SH-SY5Y (cell line): ENCODE results near the gene TST.

ENCODE experiments used
- GATA2 ChIP-seq: IDR thresholded peaks from 2 replicates; pipeline ENCODE4 v1.6.1; 2011; ENCODE audit warnings: mild to moderate bottlenecking, low read depth, low read length
- GATA3 ChIP-seq: IDR thresholded peaks from 2 replicates; pipeline ENCODE4 v1.6.1; 2011; ENCODE audit warnings: low read depth, mild to moderate bottlenecking, low read length, moderate library complexity

The TST gene

GRCh38 chr22:37019309-37020191, at the start of gene TST, which contains the start of gene MPST:
Gene TST, minus strand, starts transcription at chr22:37019447. Its CDS starts 715 bp downstream, at chr22:37018732.
Gene MPST, plus strand, starts transcription at chr22:37019742. Its CDS starts 95 bp downstream, at chr22:37019837.
- TF ChIP-seq GATA3 (no peak), GATA2 (no peak)

GRCh38 chr22:37068859-37069258, 49.6 kb upstream of the TST start:
- TF ChIP-seq GATA3 (no peak), GATA2 (no peak)

GRCh38 chr22:37067428-37067827, 48.2 kb upstream of the TST start:
- TF ChIP-seq GATA3, result no peak

- TF ChIP-seq GATA2 (no peak), GATA3 (no peak)
Measured at GRCh38 chr22:37065961-37066360, 46.7 kb upstream of the TST start.

- TF ChIP-seq GATA2 (no peak), GATA3 (no peak)
Measured at GRCh38 chr22:37065180-37065579, 45.9 kb upstream of the TST start.

- TF ChIP-seq GATA3 (no peak), GATA2 (no peak)
Measured at GRCh38 chr22:37064553-37064952, 45.3 kb upstream of the TST start.

GRCh38 chr22:37063431-37064420, 44.5 kb upstream of the TST start:
- no peak for TF ChIP-seq GATA3
- TF ChIP-seq GATA2, result no peak

GRCh38 chr22:37062702-37063381, 43.6 kb upstream of the TST start:
- no peak for TF ChIP-seq GATA3
- TF ChIP-seq GATA2, result no peak

- TF ChIP-seq GATA3 (no peak), GATA2 (no peak)
Measured at GRCh38 chr22:37062376-37062675, 43.1 kb upstream of the TST start.

- TF ChIP-seq GATA2, result no peak
- no peak for TF ChIP-seq GATA3
Measured at GRCh38 chr22:37061611-37062375, 42.5 kb upstream of the TST start.

- no peak for TF ChIP-seq GATA2
- TF ChIP-seq GATA3, result no peak
Measured at GRCh38 chr22:37060801-37061610, 41.8 kb upstream of the TST start.

- TF ChIP-seq GATA3, result no peak
- TF ChIP-seq GATA2, result no peak
Measured at GRCh38 chr22:37059876-37060449, 40.7 kb upstream of the TST start.
